Liver (tissue), 9 donors: ENCODE data around the gene COQ2. TPM values are rescaled to one million over a fixed set of nuclear protein-coding genes. Genes with fewer than 3 reads are reported as not detected.
A peak's percentile ranks its signal among the peaks of the same experiment; 100 is the strongest.

Experiments used
- DNase-seq: peaks from one replicate; pipeline ENCODE4 v3.0.0-alpha.2; 2017; ENCODE audit warnings: low spot score
- H3K27ac ChIP-seq, 2 donors: one replicate each; pipeline ENCODE4 v1.7.0; 2013; ENCODE audit warnings: inconsistent platforms in 2 of 2, low read length in 2 of 2, control low read depth in 1 of 2, low read depth in 1 of 2, mild to moderate bottlenecking in 1 of 2
- H3K27me3 ChIP-seq, 4 donors: one replicate each; pipeline versions ENCODE4 v1.6.1 to v1.7.0; 2013; ENCODE audit warnings: low read length in 3 of 4, inconsistent platforms in 1 of 4, mild to moderate bottlenecking in 1 of 4, moderate library complexity in 1 of 4; ENCODE audit not compliant: control insufficient read depth in 4 of 4, insufficient read depth in 4 of 4
- H3K36me3 ChIP-seq, 4 donors: one replicate each; pipeline versions ENCODE4 v1.6.1 to v1.7.0; 2013; ENCODE audit warnings: low read length in 3 of 4, mild to moderate bottlenecking in 3 of 4, low read depth in 1 of 4, moderate library complexity in 1 of 4; ENCODE audit not compliant: control insufficient read depth in 4 of 4, insufficient read depth in 3 of 4
- H3K4me1 ChIP-seq, 4 donors: one replicate each; pipeline versions ENCODE4 v1.6.1 to v1.7.0; 2013; ENCODE audit warnings: low read length in 3 of 4, mild to moderate bottlenecking in 3 of 4, moderate library complexity in 1 of 4; ENCODE audit not compliant: control insufficient read depth in 4 of 4, insufficient read depth in 4 of 4
- H3K4me3 ChIP-seq, 3 donors: one replicate each; pipeline versions ENCODE4 v1.6.1 to v1.7.0; 2013; ENCODE audit warnings: low read length in 3 of 3, control low read depth in 1 of 3, low read depth in 1 of 3, mild to moderate bottlenecking in 1 of 3
- H3K9ac ChIP-seq, 2 donors: one replicate each; pipeline ENCODE4 v1.7.0; 2013; ENCODE audit warnings: low read length in 2 of 2, mild to moderate bottlenecking in 2 of 2, moderate library complexity in 2 of 2, control low read depth in 1 of 2, low read depth in 1 of 2
- H3K9me3 ChIP-seq, 4 donors: one replicate each; pipeline versions ENCODE4 v1.6.1 to v1.7.0; 2013; ENCODE audit warnings: low read length in 3 of 4; ENCODE audit not compliant: control insufficient read depth in 4 of 4
- EGR1 ChIP-seq, 2 donors: IDR thresholded peaks; 2 replicates each; pipeline ENCODE4 v1.6.1; 2016 to 2018; ENCODE audit warnings: antibody characterized with exemption in 2 of 2, low read depth in 2 of 2
- FOXA1 ChIP-seq: IDR thresholded peaks from 2 replicates; pipeline ENCODE4 v1.6.1; 2016; ENCODE audit warnings: antibody characterized with exemption
- GABPA ChIP-seq, 2 donors: IDR thresholded peaks in 1 of 2; conservative IDR thresholded peaks in 1 of 2; 2 replicates each; pipeline ENCODE4 v1.6.1; 2016; ENCODE audit warnings: antibody characterized with exemption in 2 of 2, mild to moderate bottlenecking in 1 of 2, moderate library complexity in 1 of 2
- JUND ChIP-seq, 2 donors: IDR thresholded peaks; 2 replicates each; pipeline ENCODE4 v1.6.1; 2016; ENCODE audit warnings: antibody characterized with exemption in 2 of 2
- NR2F2 ChIP-seq: IDR thresholded peaks from 2 replicates; pipeline ENCODE4 v1.6.1; 2016; ENCODE audit warnings: antibody characterized with exemption
- RAD21 ChIP-seq, 2 donors: IDR thresholded peaks; 2 replicates each; pipeline ENCODE4 v1.6.1; 2016; ENCODE audit warnings: antibody characterized with exemption in 2 of 2, mild to moderate bottlenecking in 2 of 2
- SP1 ChIP-seq: IDR thresholded peaks from 2 replicates; pipeline ENCODE4 v1.6.1; 2018; ENCODE audit warnings: antibody characterized with exemption, mild to moderate bottlenecking
- TAF1 ChIP-seq: conservative IDR thresholded peaks from 2 replicates; pipeline ENCODE4 v1.6.1; 2016; ENCODE audit warnings: antibody characterized with exemption, mild to moderate bottlenecking
- WGBS: extraction: QIAGEN DNeasy Blood & Tissue Kit; methylation state at CpG from one replicate; pipeline ENCODE4 v1.1.7; 2013; 5-methylcytosine and 5-hydroxymethylcytosine counted together
- polyA plus RNA-seq, 2 donors: library from polyadenylated mRNA; stranded (reverse) in 1 of 2; unstranded in 1 of 2; fragments of 200-250 nt in 1 of 2; fragments of >200 nt in 1 of 2; fragmentation: Nextera tagmentation in 1 of 2; extraction: Ambion mirVana in 1 of 2; gene quantifications; one replicate each; pipeline versions ENCODE4 v1.2.1 to v1.2.3, GENCODE V29; 2013 to 2015
- total RNA-seq, 2 donors: library from RNA; depleted of rRNA; stranded (reverse); fragments of >200 nt; gene quantifications; one replicate each; pipeline ENCODE4 v1.2.3, GENCODE V29; 2014
- TF ChIP-seq, protein P1 (sequence below): IDR thresholded peaks from 2 replicates; pipeline ENCODE4 v1.6.1; 2016; ENCODE audit warnings: antibody characterized with exemption
- TF ChIP-seq, protein P2 (sequence below): IDR thresholded peaks from 2 replicates; pipeline ENCODE4 v1.6.1; 2016; ENCODE audit warnings: antibody characterized with exemption
- TF ChIP-seq, protein P3 (sequence below): IDR thresholded peaks from 2 replicates; pipeline ENCODE4 v1.6.1; 2016; ENCODE audit warnings: antibody characterized with exemption
- TF ChIP-seq, protein P4 (sequence below): IDR thresholded peaks from 2 replicates; pipeline ENCODE4 v1.6.1; 2016; ENCODE audit warnings: antibody characterized with exemption, mild to moderate bottlenecking
- donor health status: healthy.
- donor health status: healthy.
- donor health status: healthy.
- donor health status: healthy.
- donor health status: healthy.

Gene COQ2
- total and polyA plus RNA-seq, 4 donors, result 8.6 to 13.6 (median 10.8) TPM

DNA sequence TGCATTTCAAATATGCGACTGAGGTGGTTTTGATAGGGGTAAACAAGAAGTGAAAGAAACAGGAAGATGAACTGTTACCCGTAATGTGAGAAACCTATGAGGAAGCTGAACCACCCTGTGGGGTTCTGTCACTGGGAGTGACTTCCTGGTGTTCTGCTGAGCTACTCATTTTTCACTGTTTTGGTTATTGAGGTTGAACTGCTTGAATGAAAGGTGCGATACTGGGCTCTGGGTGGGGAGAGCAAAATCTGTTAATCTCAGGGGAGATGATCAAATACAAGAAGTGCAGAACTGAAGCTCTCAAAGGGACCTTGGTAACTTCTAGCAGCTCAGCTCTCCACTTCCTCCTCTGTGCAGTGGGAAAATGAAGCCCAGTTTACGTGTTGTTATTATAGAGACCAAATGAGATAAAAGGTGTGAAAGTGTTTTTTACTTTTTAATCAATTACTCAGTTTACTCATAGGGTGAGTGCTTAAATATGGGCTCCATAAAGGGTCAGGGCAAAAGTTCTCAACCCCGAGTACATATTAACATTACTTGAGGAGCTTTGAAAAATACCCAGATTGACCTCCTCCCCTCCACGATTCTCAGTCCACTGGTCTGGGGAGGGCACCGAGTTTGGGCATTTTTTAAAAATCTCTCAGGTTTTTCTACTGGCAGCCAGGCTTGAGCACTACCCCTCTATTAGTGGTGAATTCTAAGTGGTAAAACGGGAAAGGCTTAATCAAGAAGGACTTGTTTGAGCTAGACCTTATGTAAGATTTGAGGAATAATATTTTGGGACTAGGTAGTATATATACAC is 66.7 kb downstream of the COQ2 start:
- Histone ChIP-seq H3K27ac (peak overlapping the region; percentile 28 to 40), H3K4me1 (peaks cover 0 to 3% (median 0%) of the 10 kb centered on the region in 4 donors), H3K9ac (peak overlapping the region in 1 of 2 donors; percentile 20), H3K27me3 (no peaks in the 10 kb centered on the region), H3K9me3 (peaks cover 0 to 3% (median 0%) of the 10 kb centered on the region in 4 donors), H3K36me3 (no peaks in the 10 kb centered on the region), H3K4me3 (no peak overlapping the region)
- WGBS, result 70% methylated on average over 8 of the region's 8 CpGs
- TF ChIP-seq RAD21 (IDR thresholded peaks at IDR 0.05) (peak in 1 of 2 donors; percentile 36), JUND (IDR thresholded peaks at IDR 0.05) (no peak), SP1 (peak; percentile 30)
- DNase-seq, result no peak

GRCh38 chr4:83216959-83217683 is 67.5 kb downstream of the COQ2 start:
- WGBS, result 95% methylated on average over 10 of the region's 10 CpGs
- Histone ChIP-seq H3K27me3 (no peaks in the 10 kb centered on the region), H3K9ac (no peak overlapping the region), H3K27ac (peak overlapping the region; percentile 28 to 40), H3K4me3 (no peak overlapping the region), H3K4me1 (peaks cover 0 to 3% (median 0%) of the 10 kb centered on the region in 4 donors), H3K36me3 (no peaks in the 10 kb centered on the region), H3K9me3 (peaks cover 0 to 3% (median 0%) of the 10 kb centered on the region in 4 donors)
- DNase-seq, result no peak
- TF ChIP-seq, protein P1, sequence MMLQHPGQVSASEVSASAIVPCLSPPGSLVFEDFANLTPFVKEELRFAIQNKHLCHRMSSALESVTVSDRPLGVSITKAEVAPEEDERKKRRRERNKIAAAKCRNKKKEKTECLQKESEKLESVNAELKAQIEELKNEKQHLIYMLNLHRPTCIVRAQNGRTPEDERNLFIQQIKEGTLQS, result no peak
- no peak for TF ChIP-seq NR2F2
- no peak for TF ChIP-seq TAF1
- TF ChIP-seq EGR1 (IDR thresholded peaks at IDR 0.05; ENCODE audit: low read depth in 2 of 2), result no peak
- TF ChIP-seq, protein P2, sequence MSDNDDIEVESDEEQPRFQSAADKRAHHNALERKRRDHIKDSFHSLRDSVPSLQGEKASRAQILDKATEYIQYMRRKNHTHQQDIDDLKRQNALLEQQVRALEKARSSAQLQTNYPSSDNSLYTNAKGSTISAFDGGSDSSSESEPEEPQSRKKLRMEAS, result no peak
- no peak for TF ChIP-seq JUND (IDR thresholded peaks at IDR 0.05)
- no peak for TF ChIP-seq GABPA (IDR thresholded peaks at IDR 0.05 in 1 of 2, conservative IDR thresholded peaks at IDR 0.05 in 1 of 2)
- TF ChIP-seq, protein P3, sequence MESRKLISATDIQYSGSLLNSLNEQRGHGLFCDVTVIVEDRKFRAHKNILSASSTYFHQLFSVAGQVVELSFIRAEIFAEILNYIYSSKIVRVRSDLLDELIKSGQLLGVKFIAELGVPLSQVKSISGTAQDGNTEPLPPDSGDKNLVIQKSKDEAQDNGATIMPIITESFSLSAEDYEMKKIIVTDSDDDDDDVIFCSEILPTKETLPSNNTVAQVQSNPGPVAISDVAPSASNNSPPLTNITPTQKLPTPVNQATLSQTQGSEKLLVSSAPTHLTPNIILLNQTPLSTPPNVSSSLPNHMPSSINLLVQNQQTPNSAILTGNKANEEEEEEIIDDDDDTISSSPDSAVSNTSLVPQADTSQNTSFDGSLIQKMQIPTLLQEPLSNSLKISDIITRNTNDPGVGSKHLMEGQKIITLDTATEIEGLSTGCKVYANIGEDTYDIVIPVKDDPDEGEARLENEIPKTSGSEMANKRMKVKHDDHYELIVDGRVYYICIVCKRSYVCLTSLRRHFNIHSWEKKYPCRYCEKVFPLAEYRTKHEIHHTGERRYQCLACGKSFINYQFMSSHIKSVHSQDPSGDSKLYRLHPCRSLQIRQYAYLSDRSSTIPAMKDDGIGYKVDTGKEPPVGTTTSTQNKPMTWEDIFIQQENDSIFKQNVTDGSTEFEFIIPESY, result no peak
- TF ChIP-seq RAD21 (IDR thresholded peaks at IDR 0.05), result no peak
- TF ChIP-seq FOXA1, result no peak
- TF ChIP-seq, protein P4, sequence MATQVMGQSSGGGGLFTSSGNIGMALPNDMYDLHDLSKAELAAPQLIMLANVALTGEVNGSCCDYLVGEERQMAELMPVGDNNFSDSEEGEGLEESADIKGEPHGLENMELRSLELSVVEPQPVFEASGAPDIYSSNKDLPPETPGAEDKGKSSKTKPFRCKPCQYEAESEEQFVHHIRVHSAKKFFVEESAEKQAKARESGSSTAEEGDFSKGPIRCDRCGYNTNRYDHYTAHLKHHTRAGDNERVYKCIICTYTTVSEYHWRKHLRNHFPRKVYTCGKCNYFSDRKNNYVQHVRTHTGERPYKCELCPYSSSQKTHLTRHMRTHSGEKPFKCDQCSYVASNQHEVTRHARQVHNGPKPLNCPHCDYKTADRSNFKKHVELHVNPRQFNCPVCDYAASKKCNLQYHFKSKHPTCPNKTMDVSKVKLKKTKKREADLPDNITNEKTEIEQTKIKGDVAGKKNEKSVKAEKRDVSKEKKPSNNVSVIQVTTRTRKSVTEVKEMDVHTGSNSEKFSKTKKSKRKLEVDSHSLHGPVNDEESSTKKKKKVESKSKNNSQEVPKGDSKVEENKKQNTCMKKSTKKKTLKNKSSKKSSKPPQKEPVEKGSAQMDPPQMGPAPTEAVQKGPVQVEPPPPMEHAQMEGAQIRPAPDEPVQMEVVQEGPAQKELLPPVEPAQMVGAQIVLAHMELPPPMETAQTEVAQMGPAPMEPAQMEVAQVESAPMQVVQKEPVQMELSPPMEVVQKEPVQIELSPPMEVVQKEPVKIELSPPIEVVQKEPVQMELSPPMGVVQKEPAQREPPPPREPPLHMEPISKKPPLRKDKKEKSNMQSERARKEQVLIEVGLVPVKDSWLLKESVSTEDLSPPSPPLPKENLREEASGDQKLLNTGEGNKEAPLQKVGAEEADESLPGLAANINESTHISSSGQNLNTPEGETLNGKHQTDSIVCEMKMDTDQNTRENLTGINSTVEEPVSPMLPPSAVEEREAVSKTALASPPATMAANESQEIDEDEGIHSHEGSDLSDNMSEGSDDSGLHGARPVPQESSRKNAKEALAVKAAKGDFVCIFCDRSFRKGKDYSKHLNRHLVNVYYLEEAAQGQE, result no peak
